Ovary (tissue), 10 donors: ENCODE results near the gene LPAR2. TPM values are rescaled to one million over a fixed set of nuclear protein-coding genes. Genes with fewer than 3 reads are reported as not detected.
A peak's percentile ranks its signal among the peaks of the same experiment; 100 is the strongest.

ENCODE experiments used
- DNase-seq, 5 donors: peaks; one replicate each; pipeline ENCODE4 v3.0.0-alpha.2; 2019 to 2020
- H3K27ac ChIP-seq, 2 donors: fragments of 200-600 bp; one replicate each; pipeline versions ENCODE4 v1.5.1 to v1.8.0; 2019 to 2022
- H3K27me3 ChIP-seq: fragments of 200-600 bp; one replicate; pipeline ENCODE4 v1.8.0; 2022
- H3K36me3 ChIP-seq: fragments of 200-600 bp; sonication (generic); one replicate; pipeline ENCODE4 v1.5.1; 2019
- H3K4me1 ChIP-seq: one replicate; pipeline ENCODE4 v1.8.1; 2013; ENCODE audit warnings: mild to moderate bottlenecking, moderate library complexity; ENCODE audit not compliant: insufficient read depth
- H3K4me3 ChIP-seq: fragments of 200-600 bp; sonication (generic); one replicate; pipeline ENCODE4 v1.5.1; 2017
- H3K9me3 ChIP-seq, 2 donors: fragments of 200-600 bp in 1 of 2; sonication (generic) in 1 of 2; one replicate each; pipeline versions ENCODE4 v1.5.1 to v1.8.1; 2013 to 2019; ENCODE audit warnings: mild to moderate bottlenecking in 1 of 2, moderate library complexity in 1 of 2
- CTCF ChIP-seq, 3 donors: fragments of 450-650 bp in 2 of 3; fragments of 200-600 bp in 1 of 3; IDR thresholded peaks; one replicate each; pipeline versions ENCODE4 v1.5.1 to v1.8.0; 2016 to 2022; ENCODE audit warnings: antibody characterized with exemption in 3 of 3, mild to moderate bottlenecking in 1 of 3
- EP300 ChIP-seq: sonication (generic); formaldehyde crosslinking; IDR thresholded peaks from one replicate; pipeline ENCODE4 v1.6.1; 2017; ENCODE audit warnings: antibody characterized with exemption
- POLR2A ChIP-seq: fragments of 450-650 bp; IDR thresholded peaks from one replicate; pipeline ENCODE4 v1.6.1; 2017; ENCODE audit warnings: antibody characterized with exemption, mild to moderate bottlenecking, moderate library complexity
- WGBS, 3 donors: extraction: QIAGEN DNeasy Blood & Tissue Kit in 1 of 3; methylation state at CpG; one replicate each; pipeline versions ENCODE4 v1.1.5 to v1.1.7; 2013 to 2017; 5-methylcytosine and 5-hydroxymethylcytosine counted together
- intact Hi-C, 4 donors: fragments of 100-400 bp; cut with DNase I; formaldehyde crosslinking; loops; one replicate each; pipeline versions ENCODE4 v1.11.0 to v1.15.1; 2022 to 2023
- long read RNA-seq, 3 donors: library from polyadenylated mRNA in 2 of 3; unstranded in 2 of 3; transcript quantifications; one replicate each; pipeline ENCODE4 v2.0.0 and lab custom pipeline, GENCODE V29; 2021 to 2026
- polyA plus RNA-seq, 2 donors: library from polyadenylated mRNA; stranded (reverse); fragments of 200-250 nt in 1 of 2; fragments of 350-450 nt in 1 of 2; fragmentation: Illumina TruSeq in 1 of 2; extraction: RNeasy Lipid Tissue Mini Kit (QIAGEN cat#74804) in 1 of 2; gene quantifications; one replicate each; pipeline ENCODE4 v1.2.3, GENCODE V29; 2013 to 2014
- total RNA-seq, 7 donors: library from RNA; depleted of rRNA in 2 of 7; stranded (reverse); fragments of >200 nt in 2 of 7; fragmentation: NEBNext Ultra II Directional in 3 of 7; extraction: Animal tissue kit (Norgen Biotek cat#: 25700) in 3 of 7; gene quantifications; one replicate each; pipeline versions ENCODE4 v1.1.0 to v1.2.4, GENCODE V29; 2016 to 2023
- donor health status: DM: no; HTN: no; CAD: no; lungs with moderate emphysema.
- donor health status: DM: no; HTN: no; CAD: no.
- donor health status: Bipolar disorder and iron deficiency.
- donor health status: DM: yes; HTN: yes; CAD: no.
- donor health status: DM: no; HTN: no; CAD: no.
- donor health status: DM: yes; HTN: yes; CAD: no.

The LPAR2 gene
- total RNA-seq (10 to 100 TPM in 1 of 7 donors, 1 to 10 TPM in 6; 4.5 to 17.0 (median 7.3) TPM), polyA plus RNA-seq (1 to 10 TPM; 3.2 to 7.9 TPM)
- long read RNA-seq, donor 1, transcript LPAR2-201 (3 exons, 1,791 nt), result major isoform, 22 of 34 reads
- long read RNA-seq, donor 1, partial matches to known transcripts, result 4 of 34 reads
- long read RNA-seq, donor 1, other reads (novel, unspliced or antisense), result 8 of 34 reads
- long read RNA-seq, donor 2, transcript LPAR2-201 (3 exons, 1,791 nt), result major isoform, 6 of 10 reads
- long read RNA-seq, donor 2, partial matches to known transcripts, result 0 of 10 reads
- long read RNA-seq, donor 2, other reads (novel, unspliced or antisense), result 0 of 10 reads
- long read RNA-seq, donor 3, transcript LPAR2-201 (3 exons, 1,791 nt), result major isoform, 7 of 12 reads
- long read RNA-seq, donor 3, partial matches to known transcripts, result 3 of 12 reads
- long read RNA-seq, donor 3, other reads (novel, unspliced or antisense), result 2 of 12 reads

- Histone ChIP-seq H3K4me1 (peaks cover 2% of the 10 kb centered on the region), H3K27me3 (no peaks in the 10 kb centered on the region), H3K36me3 (no peaks in the 10 kb centered on the region), H3K4me3 (peak within 1 kb of the TSS; percentile 40), H3K9me3 (no peaks in the 10 kb centered on the region), H3K27ac (peak within 1 kb of the TSS; percentile 23 to 41)
- 1 to 3% (median 3%) methylated on average over 34 to 87 of the region's 87 CpGs for WGBS, 3 donors
- peak; percentile 47 to 66 (median 59) for DNase-seq
- TF ChIP-seq CTCF (IDR thresholded peaks at IDR 0.05) (no peak), EP300 (no peak), POLR2A (no peak)
- intact Hi-C loops, result no loop called here
Measured at GRCh38 chr19:19627621-19628500, at the start of gene LPAR2. Gene LPAR2 (minus strand): TSS chr19:19628220. CDS start chr19:19627275, 945 bp downstream.

- DNase-seq, result no peak
- H3K27ac ChIP-seq, result no peak overlapping the region
- no peaks in the 10 kb centered on the region for H3K4me1 ChIP-seq
- no peaks in the 10 kb centered on the region for H3K9me3 ChIP-seq
- H3K4me3 ChIP-seq, result no peak overlapping the region
- H3K27me3 ChIP-seq, result no peaks in the 10 kb centered on the region
- TF ChIP-seq CTCF (IDR thresholded peaks at IDR 0.05) (no peak), POLR2A (no peak), EP300 (no peak)
- no peaks in the 10 kb centered on the region for H3K36me3 ChIP-seq
- intact Hi-C loops, result no loop called here
- 91 to 97% (median 95%) methylated on average over 7 of the region's 7 CpGs for WGBS, 3 donors
Measured at GRCh38 chr19:19677579-19677978, 49.6 kb upstream of the LPAR2 start.

- Histone ChIP-seq H3K4me1 (peaks cover 5% of the 10 kb centered on the region), H3K9me3 (no peaks in the 10 kb centered on the region), H3K4me3 (no peak overlapping the region), H3K27ac (no peak overlapping the region), H3K36me3 (no peaks in the 10 kb centered on the region), H3K27me3 (no peaks in the 10 kb centered on the region)
- intact Hi-C loops, result no loop called here
- WGBS, 3 donors, result 93 to 97% (median 95%) methylated on average over 6 of the region's 6 CpGs
- DNase-seq, result no peak
- TF ChIP-seq POLR2A, result no peak
- no peak for TF ChIP-seq EP300
- no peak for TF ChIP-seq CTCF (IDR thresholded peaks at IDR 0.05)
Measured at GRCh38 chr19:19674315-19674714, 46.3 kb upstream of the LPAR2 start.

- intact Hi-C loops, result no loop called here
- WGBS, 3 donors, result 90 to 97% (median 96%) methylated on average over 3 of the region's 3 CpGs
- Histone ChIP-seq H3K36me3 (no peaks in the 10 kb centered on the region), H3K4me1 (peaks cover 6% of the 10 kb centered on the region), H3K27me3 (no peaks in the 10 kb centered on the region), H3K9me3 (no peaks in the 10 kb centered on the region), H3K27ac (no peak overlapping the region), H3K4me3 (no peak overlapping the region)
- DNase-seq, result no peak
- TF ChIP-seq POLR2A (no peak), EP300 (no peak), CTCF (IDR thresholded peaks at IDR 0.05) (no peak)
Measured at GRCh38 chr19:19672816-19673215, 44.8 kb upstream of the LPAR2 start.
